GM12892 (cell line): Measurements from ENCODE around the gene SPATA3.

Source experiments
- POLR2A ChIP-seq: IDR thresholded peaks from 2 replicates; pipeline ENCODE4 v1.6.1; 2011; ENCODE audit warnings: low read depth, low read length, control low read depth
- POLR2AphosphoS5 ChIP-seq: IDR thresholded peaks from 2 replicates; pipeline ENCODE4 v1.6.1; 2011; ENCODE audit warnings: low read depth, low read length, control low read depth
- TAF1 ChIP-seq: IDR thresholded peaks from 2 replicates; pipeline ENCODE4 v1.6.1; 2011; ENCODE audit warnings: low read depth, mild to moderate bottlenecking, control low read depth, low read length, borderline replicate concordance

DNA sequence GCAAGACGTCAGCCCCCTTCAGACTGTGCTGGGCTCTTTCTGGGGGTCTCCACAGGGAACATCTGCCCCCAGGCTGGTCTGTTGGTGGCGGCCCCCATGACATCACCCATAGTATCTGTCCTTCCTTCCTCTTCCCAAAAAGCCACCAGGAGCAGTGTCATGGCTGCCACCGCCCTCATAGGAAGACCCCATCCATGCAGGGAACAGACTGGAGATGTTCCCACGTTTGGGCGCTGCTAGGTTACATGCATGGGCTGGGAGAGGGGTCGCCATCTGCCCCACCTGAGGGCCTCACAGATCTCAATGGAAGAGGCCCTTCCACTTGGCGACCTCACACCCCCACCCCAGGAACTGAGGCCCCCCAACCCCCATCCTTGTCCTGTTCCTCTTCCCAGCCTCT lies 5.1 kb downstream of the SPATA3 start:
- TF ChIP-seq POLR2AphosphoS5 (no peak), TAF1 (no peak), POLR2A (no peak)
